Activated CD8-positive, alpha-beta memory T cell treated with anti-CD3 and anti-CD28 coated beads, Interleukin-2, amount 50 U/mL, for 24 hours (primary cell): Measurements from ENCODE around the gene ADCYAP1R1.

Experiments
- DNase-seq: peaks from one replicate; pipeline ENCODE4 v3.0.0-alpha.2; 2020; ENCODE audit errors: extremely low read depth

The ADCYAP1R1 gene

DNA sequence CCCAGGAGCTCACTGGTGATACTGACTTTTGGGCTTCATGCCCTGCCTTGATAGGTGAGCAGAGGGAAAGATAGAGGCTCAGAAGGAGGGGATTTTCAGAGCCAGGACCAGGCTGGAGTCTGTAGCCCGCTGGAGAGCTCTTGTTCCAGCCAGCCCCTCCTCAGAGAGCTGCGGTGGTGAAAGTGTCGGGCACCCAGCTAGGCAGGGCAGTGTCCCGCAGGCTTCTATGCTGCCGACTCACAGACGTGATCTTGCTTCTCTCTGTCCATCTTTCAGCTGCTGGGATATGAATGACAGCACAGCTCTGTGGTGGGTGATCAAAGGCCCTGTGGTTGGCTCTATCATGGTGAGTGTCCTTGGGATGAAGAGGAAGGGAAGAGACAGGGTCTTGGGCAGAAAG, 35.2 kb downstream of the ADCYAP1R1 start:
- DNase-seq, result no peak

GRCh38 chr7:31091924-31092434, 39.9 kb downstream of the ADCYAP1R1 start:
- DNase-seq, result no peak

DNA sequence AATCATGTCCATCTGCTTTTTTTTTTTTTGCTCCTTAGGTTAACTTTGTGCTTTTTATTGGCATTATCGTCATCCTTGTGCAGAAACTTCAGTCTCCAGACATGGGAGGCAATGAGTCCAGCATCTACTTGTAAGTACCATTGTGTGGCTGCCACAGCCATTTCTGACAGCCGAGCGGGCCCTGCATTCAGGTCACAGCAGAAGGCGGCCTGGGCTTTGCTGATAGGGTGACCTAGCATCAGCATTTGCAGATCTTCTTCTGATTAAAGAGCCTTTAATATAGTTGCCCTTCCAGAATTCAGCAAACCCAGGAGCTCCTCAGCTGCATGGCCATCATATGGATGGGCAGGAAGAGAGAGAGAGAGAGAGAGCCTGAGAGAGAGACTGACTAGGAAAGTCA, 40.5 kb downstream of the ADCYAP1R1 start:
- DNase-seq, result no peak

DNA sequence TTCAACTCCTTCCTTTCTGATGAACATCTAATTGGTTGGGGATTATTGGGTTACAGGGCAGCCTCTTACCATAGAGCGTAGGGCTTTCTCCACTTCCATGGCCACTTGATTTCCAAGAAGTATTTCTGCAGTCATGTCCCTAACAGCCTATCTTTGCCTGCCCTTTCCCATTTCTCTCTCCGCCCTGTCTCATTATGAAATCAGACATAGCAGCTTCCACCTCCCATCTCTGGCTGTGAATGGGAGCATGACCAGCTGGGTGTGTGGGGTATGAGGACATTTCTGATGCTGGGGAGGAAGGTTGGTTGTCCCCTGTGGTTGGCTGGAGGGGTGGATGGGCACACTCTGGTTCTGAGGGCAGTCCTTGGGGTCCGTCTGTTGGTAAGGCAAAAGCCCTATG, 41.2 kb downstream of the ADCYAP1R1 start:
- no peak for DNase-seq

- DNase-seq, result no peak
Measured at GRCh38 chr7:31094271-31094670, 42.2 kb downstream of the ADCYAP1R1 start.

- DNase-seq, result no peak
Measured at GRCh38 chr7:31095286-31096197, 43.4 kb downstream of the ADCYAP1R1 start.

GRCh38 chr7:31096198-31096876, 44.2 kb downstream of the ADCYAP1R1 start:
- no peak for DNase-seq

DNA sequence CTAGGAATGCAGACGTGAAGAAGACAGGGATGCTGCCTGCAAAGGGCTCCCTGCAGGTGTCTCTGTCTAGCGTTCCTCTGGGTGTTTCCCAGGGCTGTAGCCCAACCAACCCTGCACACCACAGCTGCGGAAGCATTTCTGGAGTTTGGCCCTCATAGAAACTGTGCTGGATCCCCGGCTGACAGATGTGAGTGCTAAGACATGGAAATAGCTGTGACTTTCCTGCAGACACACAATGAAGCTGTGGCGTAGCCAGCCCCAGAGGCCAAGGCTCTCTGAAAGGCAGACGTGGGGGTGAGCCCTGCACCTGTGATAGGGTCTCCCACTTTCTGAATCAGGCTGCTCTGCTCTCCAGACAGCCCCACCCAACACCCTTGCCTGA, 44.8 kb downstream of the ADCYAP1R1 start:
- DNase-seq, result no peak

DNA sequence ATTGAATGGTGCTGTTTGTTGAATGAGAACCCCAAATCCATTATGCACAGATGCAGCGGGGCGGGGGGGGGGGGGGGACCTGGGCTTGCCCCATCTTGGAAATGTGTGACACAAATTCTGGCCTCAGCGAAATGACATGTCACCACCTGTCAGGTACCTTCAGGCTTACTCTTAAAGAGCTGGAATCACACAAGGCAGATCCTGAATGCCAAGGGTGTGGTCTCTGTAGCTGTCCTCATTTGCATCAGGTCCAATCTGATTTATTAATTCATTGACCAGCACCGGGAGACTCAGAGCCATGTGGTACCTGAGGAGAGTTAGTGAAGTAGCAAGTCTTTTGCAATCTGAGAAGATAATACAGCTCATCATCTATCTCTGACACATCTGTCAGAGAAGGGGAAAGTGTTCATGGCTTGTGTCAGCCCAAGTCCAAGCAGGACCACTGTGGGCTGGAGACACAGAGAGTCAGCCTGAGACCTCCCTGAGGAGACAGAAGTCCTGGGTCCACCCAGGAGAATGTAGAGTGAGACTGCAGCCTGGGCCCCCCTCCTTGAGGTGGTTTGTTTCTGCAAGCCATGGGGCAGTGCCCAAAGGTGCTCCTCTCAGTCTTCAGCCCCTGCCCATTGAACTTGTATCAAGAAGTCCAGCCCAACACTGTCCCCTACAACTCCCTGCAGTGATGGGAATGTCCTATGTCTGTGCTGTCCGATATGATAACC, 46.7 kb downstream of the ADCYAP1R1 start:
- DNase-seq, result no peak

DNA sequence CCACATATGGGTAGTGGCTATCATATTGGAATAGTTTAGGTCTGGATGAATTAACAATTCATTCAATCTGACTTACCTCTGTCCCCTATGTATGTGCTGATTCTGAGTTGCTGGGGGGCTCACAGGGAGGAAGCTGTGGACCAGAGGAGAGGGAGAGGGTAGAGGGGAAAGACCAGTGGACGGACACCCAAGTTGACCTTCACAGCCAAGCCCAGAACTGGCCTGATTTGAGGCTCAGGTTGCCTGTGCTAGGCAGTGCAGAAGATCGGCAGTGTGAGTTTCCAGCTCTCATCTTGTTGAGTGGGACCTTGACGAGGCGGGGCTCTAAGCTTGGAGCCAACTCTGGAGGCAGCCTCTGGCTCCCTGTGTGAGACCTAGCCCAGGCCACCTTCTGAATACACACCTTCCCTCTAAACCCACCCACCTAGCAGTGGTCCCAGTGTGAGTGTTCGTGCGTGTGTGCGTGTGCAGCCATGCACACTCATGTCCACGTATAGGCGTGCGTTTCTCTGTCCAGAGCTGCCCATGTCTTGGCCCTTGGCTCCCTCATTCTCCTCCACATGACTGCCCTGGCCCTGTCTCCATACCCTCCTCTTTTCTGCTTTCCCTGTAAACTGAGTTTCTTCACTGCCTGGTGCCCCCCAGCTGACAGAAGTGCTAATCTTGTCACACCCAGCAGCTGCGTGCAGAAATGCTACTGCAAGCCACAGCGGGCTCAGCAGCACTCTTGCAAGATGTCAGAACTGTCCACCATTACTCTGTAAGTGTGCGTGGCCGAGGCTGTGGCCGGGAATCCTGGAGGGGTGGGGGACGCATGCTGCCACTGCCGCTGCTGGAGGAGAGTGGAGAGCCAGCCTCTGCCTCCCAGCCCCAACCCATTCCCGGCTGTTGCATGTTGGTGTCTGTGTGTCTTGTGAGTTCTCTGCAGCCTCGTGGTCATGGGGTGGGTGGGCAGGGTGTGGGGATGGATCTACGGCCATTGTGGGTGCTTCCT, 47.6 kb downstream of the ADCYAP1R1 start:
- no peak for DNase-seq

- no peak for DNase-seq
Measured at GRCh38 chr7:31100445-31100844, 48.3 kb downstream of the ADCYAP1R1 start.

- DNase-seq, result no peak
Measured at GRCh38 chr7:31100871-31101270, 48.8 kb downstream of the ADCYAP1R1 start.

DNA sequence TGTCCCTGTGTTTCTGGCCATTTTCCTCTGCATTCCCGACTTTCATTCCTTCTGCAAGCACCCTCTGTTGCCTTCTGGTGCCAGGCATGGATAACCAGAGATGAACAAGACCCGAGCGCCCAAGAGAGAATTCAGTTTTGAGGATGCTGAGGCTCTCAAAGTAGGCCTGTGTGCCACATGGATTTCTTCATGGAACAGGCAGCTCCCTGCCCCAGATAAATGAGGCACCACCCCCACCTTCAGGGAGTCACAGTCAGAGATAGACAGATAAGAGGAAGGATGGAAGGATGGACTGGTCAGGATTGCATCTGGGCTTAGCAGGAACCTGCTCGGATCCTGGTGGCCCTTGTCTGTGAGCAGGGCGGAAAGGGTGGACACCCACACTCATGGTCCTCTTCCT, 49.4 kb downstream of the ADCYAP1R1 start:
- no peak for DNase-seq

DNA sequence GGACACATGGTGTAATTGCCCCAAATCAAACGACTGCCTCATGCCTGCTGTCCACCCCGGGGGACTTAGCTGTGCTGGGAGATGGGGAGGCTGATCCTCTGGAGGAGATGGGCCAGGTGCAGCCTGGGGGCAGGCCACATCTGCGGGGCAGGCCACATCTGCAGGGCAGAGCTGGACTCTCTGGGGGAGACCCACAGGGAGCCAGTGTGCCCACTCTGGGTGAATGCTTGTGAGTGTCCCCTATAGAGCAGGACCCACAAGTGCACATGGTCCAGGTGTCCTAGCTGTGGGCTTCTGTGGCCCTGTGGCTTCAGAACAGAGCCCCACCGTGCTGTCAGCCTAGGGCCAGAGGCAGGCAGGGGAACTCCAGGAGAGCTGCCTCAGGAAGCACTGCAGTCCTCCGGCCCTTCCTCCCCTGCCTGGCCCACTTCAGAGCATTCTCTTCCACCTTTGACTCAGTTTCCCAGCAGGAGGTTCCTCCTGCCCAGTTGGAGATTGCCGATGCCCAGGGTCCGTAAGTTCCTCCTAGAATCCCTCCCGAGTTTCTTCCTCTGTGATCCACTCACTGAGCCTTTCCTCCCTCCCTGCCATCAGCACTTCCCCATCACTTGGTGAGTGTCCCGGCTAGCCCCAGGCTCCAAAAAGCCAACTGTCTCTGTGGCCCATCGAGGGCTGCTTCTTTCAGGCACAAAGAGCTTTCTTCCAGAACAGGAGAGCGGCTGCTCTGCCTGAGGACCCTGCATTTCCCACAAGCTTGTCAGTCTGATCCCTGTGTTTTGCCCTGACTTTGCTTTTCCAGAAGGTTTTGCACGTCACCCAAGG, 50.3 kb downstream of the ADCYAP1R1 start:
- DNase-seq, result no peak

DNA sequence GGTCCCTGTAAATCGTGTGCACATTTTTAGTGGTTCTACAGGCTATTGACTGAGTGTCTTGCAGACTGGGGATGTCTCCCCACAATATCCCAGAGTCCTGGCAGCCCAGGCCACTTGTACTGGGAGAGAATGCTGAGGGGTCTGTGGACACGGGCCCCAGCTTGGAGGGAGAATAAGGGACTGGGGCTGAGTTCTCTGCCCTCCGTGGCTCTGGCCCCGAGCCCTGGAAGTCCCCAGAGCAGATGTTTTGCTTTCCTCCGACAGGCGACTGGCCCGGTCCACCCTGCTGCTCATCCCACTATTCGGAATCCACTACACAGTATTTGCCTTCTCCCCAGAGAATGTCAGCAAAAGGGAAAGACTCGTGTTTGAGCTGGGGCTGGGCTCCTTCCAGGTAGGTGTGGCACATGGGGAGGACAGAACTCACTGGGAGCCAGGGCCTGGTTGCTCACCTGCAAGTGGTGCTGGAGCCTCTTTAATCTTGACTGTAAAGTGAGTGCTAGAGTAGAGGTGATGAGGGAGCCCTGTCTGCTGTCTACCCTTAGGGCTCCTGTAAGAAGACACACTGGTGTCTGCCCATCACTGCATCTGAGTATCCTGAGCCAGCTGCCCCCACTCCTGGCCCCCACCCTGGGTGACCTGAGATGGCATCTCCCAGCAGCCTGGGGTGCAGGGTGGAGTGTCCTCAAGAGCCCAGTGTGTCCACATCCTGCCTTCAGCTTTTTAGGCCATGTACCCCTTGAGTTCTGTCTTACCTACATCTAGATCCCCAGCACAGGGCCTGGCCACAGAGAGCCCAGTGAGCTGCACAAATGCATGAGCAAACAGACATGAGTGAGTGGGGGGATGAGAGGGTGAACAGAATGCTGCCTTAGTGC, 51.1 kb downstream of the ADCYAP1R1 start:
- no peak for DNase-seq

DNA sequence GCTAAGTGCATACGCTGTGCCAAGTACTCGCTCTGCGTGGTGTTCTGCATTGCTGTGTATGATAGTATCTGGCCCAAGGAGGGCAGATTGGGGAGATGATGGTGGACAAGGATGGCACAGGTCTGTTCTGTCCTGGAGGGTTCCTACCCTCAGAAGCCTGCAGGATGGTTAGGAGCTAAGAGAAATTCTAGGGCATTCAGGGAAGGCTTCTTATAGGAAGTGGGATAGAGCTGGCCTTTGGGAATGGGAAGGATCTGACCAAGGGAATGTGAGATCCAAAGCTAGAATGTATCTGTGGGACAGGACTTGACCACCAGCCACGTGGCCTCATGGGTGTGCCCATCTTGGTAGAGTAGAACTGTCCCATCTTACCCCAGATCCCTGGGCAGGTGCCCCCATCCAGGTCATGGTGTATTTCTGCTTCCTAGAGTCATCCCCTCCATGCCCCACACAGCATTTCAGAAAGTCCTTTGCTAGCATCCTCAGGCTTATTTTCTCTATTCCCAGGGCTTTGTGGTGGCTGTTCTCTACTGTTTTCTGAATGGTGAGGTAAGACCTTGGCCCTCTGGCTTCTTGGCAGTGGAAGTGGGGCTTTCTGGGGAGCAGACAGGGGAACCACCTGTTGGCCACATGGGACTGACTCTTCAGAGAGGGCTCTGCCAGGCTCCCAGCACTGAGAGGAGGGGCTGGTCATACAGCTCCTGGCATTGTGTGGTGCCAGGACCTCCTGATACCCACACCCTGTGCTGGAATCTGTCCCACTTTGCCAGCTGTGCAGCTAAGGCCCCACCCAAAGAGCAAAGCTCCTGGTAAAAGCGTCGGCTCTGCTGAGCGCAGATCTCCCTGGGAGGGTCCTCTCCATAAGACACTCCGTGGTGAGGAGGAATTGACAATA, 52.5 kb downstream of the ADCYAP1R1 start:
- DNase-seq, result no peak

- DNase-seq, result no peak
Measured at GRCh38 chr7:31105256-31105950, 53.3 kb downstream of the ADCYAP1R1 start.
